ENCODE measurements around the gene SPOCK1.
"Not testable (repeated sequence)": the region's sequence is repeated elsewhere in the genome, so short reads cannot be mapped to it uniquely, and the experiment has no call there.

SPOCK1 gene

GRCh38 chr5:136994154-136994553 is 505.0 kb downstream of the SPOCK1 start:
- DNase-seq: no peak

GRCh38 chr5:136992796-136993489 is 506.2 kb downstream of the SPOCK1 start:
- DNase-seq: no peak

- DNase-seq: no peak
Measured at GRCh38 chr5:136985785-136986475, 513.2 kb downstream of the SPOCK1 start.

GRCh38 chr5:136984772-136985446 is 514.2 kb downstream of the SPOCK1 start:
- no peak for DNase-seq

- DNase-seq: no peak
Measured at GRCh38 chr5:136981936-136982335, 517.2 kb downstream of the SPOCK1 start.

- DNase-seq: no peak
Measured at GRCh38 chr5:136979131-136979530, 520.0 kb downstream of the SPOCK1 start.

- DNase-seq: no peak
Measured at GRCh38 chr5:136963504-136963903, 535.6 kb downstream of the SPOCK1 start.

- DNase-seq: no peak
Measured at GRCh38 chr5:136957428-136957827, 541.7 kb downstream of the SPOCK1 start.

GRCh38 chr5:136954142-136954541 is 545.0 kb downstream of the SPOCK1 start:
- DNase-seq: not testable (repeated sequence)

GRCh38 chr5:136953346-136954069 is 545.6 kb downstream of the SPOCK1 start:
- not testable (repeated sequence) for DNase-seq

GRCh38 chr5:136927571-136927970 is 571.6 kb downstream of the SPOCK1 start:
- DNase-seq: no peak

GRCh38 chr5:136926073-136926472 is 573.1 kb downstream of the SPOCK1 start:
- no peak for DNase-seq
